GM12878 (cell line): ENCODE results near the gene FAR2. TPM values are rescaled to one million over a fixed set of nuclear protein-coding genes. Genes with fewer than 3 reads are reported as not detected.

Experiments
- ATAC-seq: fragments of 200-7000 bp; cut with Tn5 transposase; 3 replicates; pipeline ENCODE4 v1.9.1; 2020; ENCODE audit warnings: mild to moderate bottlenecking, moderate library complexity
- BruUV-seq: library from RNA; stranded (reverse); fragments of 400-500 nt; replicated peaks from 2 replicates; lab custom pipeline; 2021; lab: Mats Ljungman, UMichigan
- CTCF ChIA-PET: fragments of 300-600 bp; sonication (Branson Sonifier 250); formaldehyde crosslinking; extraction: SDS; loops from one replicate; lab custom pipeline; 2021; ENCODE audit warnings: inconsistent platforms; lab: Yijun Ruan, JAX
- POLR2A ChIA-PET: fragments of 350-600 bp; formaldehyde crosslinking; extraction: SDS; loops from one replicate; lab custom pipeline; 2021; ENCODE audit warnings: inconsistent platforms; lab: Charles Lee
- RAD21 ChIA-PET: fragments of 300-600 bp; sonication (Branson Sonifier 250); formaldehyde crosslinking; loops from one replicate; lab custom pipeline; 2023; ENCODE audit warnings: antibody characterized with exemption; ENCODE audit not compliant: unreplicated experiment; lab: Charles Lee
- SMC1A ChIA-PET: fragments of 300-600 bp; sonication (Branson Sonifier 250); formaldehyde crosslinking; loops from one replicate; lab custom pipeline; 2023; ENCODE audit not compliant: unreplicated experiment, uncharacterized antibody; lab: Charles Lee
- DNase-seq: peaks from one replicate; pipeline ENCODE4 v3.0.0-alpha.2; 2011; ENCODE audit warnings: low read depth, low spot score
- FAIRE-seq: peaks from 3 replicates; lab custom pipeline; 2011; peaks lifted over from hg19 to GRCh38; lab: Jason Lieb, UNC
- H2AFZ ChIP-seq: 2 replicates; pipeline ENCODE4 v1.6.0; 2011; ENCODE audit warnings: low read depth, low read length, control low read depth; ENCODE audit not compliant: control insufficient read depth
- H3K27ac ChIP-seq: 2 replicates; pipeline ENCODE4 v1.5.1; 2011; ENCODE audit warnings: control low read depth; ENCODE audit not compliant: control insufficient read depth, insufficient read depth
- H3K27me3 ChIP-seq, 2 experiments: replicated peaks in 1 of 2; 2 replicates each; pipeline versions ENCODE4 v1.6.0 to v1.6.1; 2011; ENCODE audit warnings: low read length in 1 of 2; ENCODE audit not compliant: control insufficient read depth in 2 of 2, insufficient read depth in 2 of 2
- H3K36me3 ChIP-seq, 2 experiments: 2 replicates each; pipeline ENCODE4 v1.5.1; 2011; ENCODE audit warnings: low read length in 1 of 2; ENCODE audit not compliant: control insufficient read depth in 2 of 2, insufficient read depth in 2 of 2
- H3K4me1 ChIP-seq: 2 replicates; pipeline ENCODE4 v1.6.1; 2011; ENCODE audit warnings: mild to moderate bottlenecking, low read length, moderate library complexity, mixed read lengths; ENCODE audit not compliant: control insufficient read depth, insufficient read depth
- H3K4me2 ChIP-seq: 2 replicates; pipeline ENCODE4 v1.6.0; 2011; ENCODE audit warnings: control low read depth; ENCODE audit not compliant: control insufficient read depth, insufficient read depth
- H3K4me3 ChIP-seq: fragments of 200-600 bp; sonication (generic); 2 replicates; pipeline ENCODE4 v1.5.1; 2016
- H3K79me2 ChIP-seq: 2 replicates; pipeline ENCODE4 v1.6.0; 2011; ENCODE audit warnings: low read length; ENCODE audit not compliant: control insufficient read depth, insufficient read depth
- H3K9ac ChIP-seq: 2 replicates; pipeline ENCODE4 v1.8.0; 2011; ENCODE audit warnings: low read length, control low read depth, mixed read lengths; ENCODE audit not compliant: control insufficient read depth, insufficient read depth
- H3K9me3 ChIP-seq: replicated peaks from 3 replicates; pipeline ENCODE4 v1.5.1; 2011; ENCODE audit warnings: mild to moderate bottlenecking, low read length; ENCODE audit not compliant: control insufficient read depth, insufficient read depth
- H4K20me1 ChIP-seq: 2 replicates; pipeline ENCODE4 v1.6.0; 2011; ENCODE audit not compliant: control insufficient read depth, insufficient read depth
- CBX5 ChIP-seq: sonication (generic); IDR thresholded peaks from 2 replicates; pipeline ENCODE4 v1.6.1; 2016; ENCODE audit warnings: low read depth, moderate library complexity, mild to moderate bottlenecking, inconsistent platforms
- CHD2 ChIP-seq: IDR thresholded peaks from 2 replicates; pipeline ENCODE4 v1.6.1; 2011; ENCODE audit warnings: low read depth, low read length, improper control_type of control experiment, borderline replicate concordance
- CREB1 ChIP-seq: IDR thresholded peaks from 2 replicates; pipeline ENCODE4 v1.6.1; 2012; ENCODE audit warnings: low read depth, mild to moderate bottlenecking, inconsistent platforms
- POLR2A ChIP-seq: IDR thresholded peaks from 2 replicates; pipeline ENCODE4 v1.6.1; 2011; ENCODE audit warnings: low read depth, mild to moderate bottlenecking, low read length
- RELA ChIP-seq: fragments of 450-650 bp; IDR thresholded peaks from 2 replicates; pipeline ENCODE4 v1.8.0; 2014; ENCODE audit warnings: borderline replicate concordance; ENCODE audit not compliant: partially characterized antibody
- ZNF592 ChIP-seq: fragments of 450-650 bp; IDR thresholded peaks from 2 replicates; pipeline ENCODE4 v1.6.1; 2017; ENCODE audit warnings: mild to moderate bottlenecking, moderate library complexity
- WGBS: methylation state at CpG from one replicate; pipeline ENCODE4 v1.1.6; 2016; ENCODE audit warnings: low lambda C conversion rate; ENCODE audit not compliant: insufficient replicate concordance, insufficient coverage; ENCODE audit errors: missing lambda C conversion rate; 5-methylcytosine and 5-hydroxymethylcytosine counted together
- in situ Hi-C: fragments of 300-500 bp; cut with MboI; formaldehyde crosslinking; loops from 9 replicates; pipeline ENCODE4 v1.14.3; 2018; ENCODE audit warnings: mixed read lengths
- intact Hi-C: fragments of 100-400 bp; cut with micrococcal nuclease; formaldehyde crosslinking; loops from one replicate; pipeline ENCODE4 v1.14.2; 2022; ENCODE audit not compliant: unreplicated experiment
- polyA plus RNA-seq, 11 experiments: library from polyadenylated mRNA; depleted of rRNA in 4 of 11; unstranded in 6 of 11; stranded (reverse) in 5 of 11; fragments of >200 nt; fragmentation: Nextera tagmentation in 4 of 11; fragmentation: Illumina TruSeq in 1 of 11; extraction: Ambion mirVana in 4 of 11; extraction: Trizol in 1 of 11; gene quantifications; 1 replicate in 1 of 11; 2 replicates in 10 of 11; pipeline versions ENCODE4 v1.2.1 to v1.2.3, GENCODE V29; 2011 to 2016; ENCODE audit warnings: inconsistent platforms in 2 of 11, missing spikeins in 2 of 11, low read depth in 1 of 11
- total RNA-seq, 4 experiments: library from RNA; depleted of rRNA in 3 of 4; stranded (reverse); fragments of >200 nt in 3 of 4; fragmentation: Illumina TruSeq in 1 of 4; extraction: Trizol in 1 of 4; gene quantifications; 2 replicates each; pipeline versions ENCODE4 v1.2.1 to v1.2.3, GENCODE V29; 2013 to 2021
- TF ChIP-seq, protein P1 (sequence below): fragments of 450-650 bp; IDR thresholded peaks from 2 replicates; pipeline ENCODE4 v1.6.1; 2017; ENCODE audit warnings: mild to moderate bottlenecking

FAR2 gene
- total and polyA plus RNA-seq, 10 of the 15 experiments (the other 5 are each of a cell fraction or from before 2014, with no cell fraction given): 0.50 to 1.1 (median 0.65) TPM

DNA sequence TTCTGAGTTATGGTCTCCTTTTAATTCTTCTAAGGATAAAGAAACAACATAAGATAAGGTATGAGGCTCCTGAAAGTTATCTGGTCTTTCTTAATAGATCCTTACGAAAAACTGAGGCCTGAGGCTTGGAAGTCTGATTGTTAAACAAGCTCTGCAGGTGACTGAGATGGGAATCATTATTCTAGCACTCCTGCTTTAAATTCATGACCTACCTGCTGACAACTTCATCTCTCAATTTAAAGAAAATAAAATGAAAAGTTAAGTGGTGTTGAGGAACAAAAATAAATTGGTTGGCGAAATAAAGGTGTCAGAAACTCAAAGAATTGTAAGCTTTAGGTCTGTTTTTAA is 80.1 kb downstream of the FAR2 start (continued):
- TF ChIP-seq, protein P1, sequence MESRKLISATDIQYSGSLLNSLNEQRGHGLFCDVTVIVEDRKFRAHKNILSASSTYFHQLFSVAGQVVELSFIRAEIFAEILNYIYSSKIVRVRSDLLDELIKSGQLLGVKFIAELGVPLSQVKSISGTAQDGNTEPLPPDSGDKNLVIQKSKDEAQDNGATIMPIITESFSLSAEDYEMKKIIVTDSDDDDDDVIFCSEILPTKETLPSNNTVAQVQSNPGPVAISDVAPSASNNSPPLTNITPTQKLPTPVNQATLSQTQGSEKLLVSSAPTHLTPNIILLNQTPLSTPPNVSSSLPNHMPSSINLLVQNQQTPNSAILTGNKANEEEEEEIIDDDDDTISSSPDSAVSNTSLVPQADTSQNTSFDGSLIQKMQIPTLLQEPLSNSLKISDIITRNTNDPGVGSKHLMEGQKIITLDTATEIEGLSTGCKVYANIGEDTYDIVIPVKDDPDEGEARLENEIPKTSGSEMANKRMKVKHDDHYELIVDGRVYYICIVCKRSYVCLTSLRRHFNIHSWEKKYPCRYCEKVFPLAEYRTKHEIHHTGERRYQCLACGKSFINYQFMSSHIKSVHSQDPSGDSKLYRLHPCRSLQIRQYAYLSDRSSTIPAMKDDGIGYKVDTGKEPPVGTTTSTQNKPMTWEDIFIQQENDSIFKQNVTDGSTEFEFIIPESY: no peak
- TF ChIP-seq CHD2: no peak
- no peak for TF ChIP-seq RELA
- TF ChIP-seq POLR2A: no peak
- no peak for TF ChIP-seq ZNF592

GRCh38 chr12:29229937-29230336 is 80.9 kb downstream of the FAR2 start:
- 10% methylated on average over 3 of the region's 3 CpGs for WGBS

More at GRCh38 chr12:29229937-29230336, 80.9 kb downstream of the FAR2 start:
- no peak for ATAC-seq
- intact Hi-C loops (no loop called here), in situ Hi-C loops (no loop called here)
- SMC1A ChIA-PET: interaction anchor here (0.8 to 1.1 kb wide), 2 partner anchors 9 to 54 kb away, joined by 3 to 4 read pairs; no protein-coding TSS in a partner anchor
- H3K27me3 ChIP-seq: no peaks in the 10 kb centered on the region; a peak in 1 of 4 replicates
- no peak for FAIRE-seq
- no peaks in the 10 kb centered on the region for H4K20me1 ChIP-seq
- RAD21 ChIA-PET: no interaction called here
- no peak for DNase-seq
- H3K9me3 ChIP-seq: no peaks in the 10 kb centered on the region
- no peaks in the 10 kb centered on the region for H3K36me3 ChIP-seq
- H2AFZ ChIP-seq: no peak overlapping the region
- no peaks in the 10 kb centered on the region for H3K4me1 ChIP-seq
- H3K9ac ChIP-seq: no peak overlapping the region
- H3K79me2 ChIP-seq: no peaks in the 10 kb centered on the region
- no peak overlapping the region for H3K4me2 ChIP-seq
- no peak overlapping the region for H3K27ac ChIP-seq
- CTCF ChIA-PET: no interaction called here
- H3K4me3 ChIP-seq: no peak overlapping the region
- TF ChIP-seq CREB1 (no peak), CBX5 (no peak)
- TF ChIP-seq, all 136 proteins: peak for 0
- POLR2A ChIA-PET: no interaction called here
- BruUV-seq: no TSS peak
